ENCODE data around the gene RIMS3. TPM values are rescaled to one million over a fixed set of nuclear protein-coding genes. Genes with fewer than 3 reads are reported as not detected.
"Not testable (repeated sequence)": the region's sequence is repeated elsewhere in the genome, so short reads cannot be mapped to it uniquely, and the experiment has no call there.

The RIMS3 gene
- total and polyA plus RNA-seq, 5 donors, result 1.5 to 4.8 (median 4.4) TPM

- intact Hi-C loops (cut with DNase I), result no loop called here
- no peak for DNase-seq
- Histone ChIP-seq H3K4me3 (ENCODE audit: low read length) (no peak overlapping the region), H3K9me3 (ENCODE audit: control insufficient read depth, low read length) (no peaks in the 10 kb centered on the region), H3K4me1 (ENCODE audit: control insufficient read depth, insufficient read depth, low read length) (no peaks in the 10 kb centered on the region), H3K27ac (ENCODE audit: low read length) (no peak overlapping the region), H3K27me3 (ENCODE audit: control insufficient read depth, insufficient read depth) (no peaks in the 10 kb centered on the region)
- ATAC-seq, result no peak
Observed at GRCh38 chr1:40575336-40575735, 90.1 kb downstream of the RIMS3 start.

- H3K4me1 ChIP-seq (ENCODE audit: control insufficient read depth, insufficient read depth, low read length); H3K9me3 ChIP-seq (ENCODE audit: control insufficient read depth, low read length); intact Hi-C loops (cut with DNase I); H3K4me3 ChIP-seq (ENCODE audit: low read length); ATAC-seq; H3K27me3 ChIP-seq (ENCODE audit: control insufficient read depth, insufficient read depth); DNase-seq; H3K27ac ChIP-seq (ENCODE audit: low read length): not testable (repeated sequence)
- 67% methylated on average over 3 of the region's 3 CpGs for WGBS
Observed at GRCh38 chr1:40574805-40575204, 90.7 kb downstream of the RIMS3 start.

Other genes with a start within 250 kb of the RIMS3 start
- gene ZFP69B, start 215.2 kb downstream of the RIMS3 start, total RNA-seq, result 1 to 10 TPM in 3 of 4 donors, under 1 TPM in 1; 0.63 to 1.2 (median 1.1) TPM
- 0.29 TPM for gene ZFP69B, start 215.2 kb downstream of the RIMS3 start, polyA plus RNA-seq
- 1 to 10 TPM; 1.7 to 2.8 (median 2.4) TPM for gene ZFP69, start 188.4 kb downstream of the RIMS3 start, total RNA-seq
- 1.8 TPM for gene ZFP69, start 188.4 kb downstream of the RIMS3 start, polyA plus RNA-seq
- gene EXO5, start 156.9 kb downstream of the RIMS3 start, total RNA-seq, result 1 to 10 TPM; 3.6 to 6.3 (median 4.8) TPM
- 3.4 TPM for gene EXO5, start 156.9 kb downstream of the RIMS3 start, polyA plus RNA-seq
- 1 to 10 TPM; 6.7 to 8.8 (median 7.7) TPM for gene ZNF684, start 134.0 kb downstream of the RIMS3 start, total RNA-seq
- 6.0 TPM for gene ZNF684, start 134.0 kb downstream of the RIMS3 start, polyA plus RNA-seq
- 10 to 100 TPM; 70.6 to 82.6 (median 78.9) TPM for gene NFYC, start 26.0 kb upstream of the RIMS3 start, total RNA-seq
- gene NFYC, start 26.0 kb upstream of the RIMS3 start, polyA plus RNA-seq, result 63.6 TPM
- 1 to 10 TPM in 2 of 4 donors, under 1 TPM in 2; 0.71 to 1.8 (median 1.00) TPM for gene KCNQ4, start 118.1 kb upstream of the RIMS3 start, total RNA-seq
- 0.88 TPM for gene KCNQ4, start 118.1 kb upstream of the RIMS3 start, polyA plus RNA-seq
- 10 to 100 TPM; 19.9 to 44.5 (median 38.2) TPM for gene CITED4, start 196.7 kb upstream of the RIMS3 start, total RNA-seq
- 13.7 TPM for gene CITED4, start 196.7 kb upstream of the RIMS3 start, polyA plus RNA-seq